GM19467 (cell line): ENCODE results near the gene ABHD16B.

Source experiments
- ATAC-seq: cut with Tn5 transposase; IDR thresholded peaks from one replicate; pipeline ENCODE4 v1.9.1; 2021; ENCODE audit warnings: mild to moderate bottlenecking, moderate library complexity; ENCODE audit not compliant: unreplicated experiment

Gene ABHD16B

DNA sequence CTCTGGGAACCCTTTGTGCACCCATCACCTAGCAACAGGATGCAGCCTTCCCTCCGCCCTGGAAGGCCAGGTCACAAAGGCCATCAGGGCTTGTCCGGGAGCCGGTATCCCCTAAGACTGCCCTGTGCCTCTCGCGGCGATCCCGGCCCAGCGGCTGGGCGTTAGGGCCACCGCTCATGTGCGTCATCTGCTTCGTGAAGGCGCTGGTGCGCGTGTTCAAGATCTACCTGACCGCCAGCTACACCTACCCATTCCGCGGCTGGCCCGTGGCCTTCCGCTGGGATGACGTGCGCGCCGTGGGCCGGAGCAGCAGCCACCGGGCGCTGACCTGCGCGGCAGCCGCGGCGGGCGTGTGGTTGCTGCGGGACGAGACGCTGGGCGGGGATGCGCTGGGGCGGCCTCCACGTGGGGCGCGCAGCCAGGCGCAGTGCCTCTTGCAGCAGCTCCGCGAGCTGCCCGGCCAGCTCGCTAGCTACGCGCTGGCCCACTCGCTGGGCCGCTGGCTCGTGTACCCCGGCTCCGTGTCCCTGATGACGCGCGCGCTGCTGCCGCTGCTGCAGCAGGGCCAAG, at the start of gene ABHD16B:
Gene ABHD16B, plus strand, starts transcription at position 134 of the 570 bp plus-strand sequence. Its CDS starts 43 bp downstream, at position 177.
- no peak for ATAC-seq

DNA sequence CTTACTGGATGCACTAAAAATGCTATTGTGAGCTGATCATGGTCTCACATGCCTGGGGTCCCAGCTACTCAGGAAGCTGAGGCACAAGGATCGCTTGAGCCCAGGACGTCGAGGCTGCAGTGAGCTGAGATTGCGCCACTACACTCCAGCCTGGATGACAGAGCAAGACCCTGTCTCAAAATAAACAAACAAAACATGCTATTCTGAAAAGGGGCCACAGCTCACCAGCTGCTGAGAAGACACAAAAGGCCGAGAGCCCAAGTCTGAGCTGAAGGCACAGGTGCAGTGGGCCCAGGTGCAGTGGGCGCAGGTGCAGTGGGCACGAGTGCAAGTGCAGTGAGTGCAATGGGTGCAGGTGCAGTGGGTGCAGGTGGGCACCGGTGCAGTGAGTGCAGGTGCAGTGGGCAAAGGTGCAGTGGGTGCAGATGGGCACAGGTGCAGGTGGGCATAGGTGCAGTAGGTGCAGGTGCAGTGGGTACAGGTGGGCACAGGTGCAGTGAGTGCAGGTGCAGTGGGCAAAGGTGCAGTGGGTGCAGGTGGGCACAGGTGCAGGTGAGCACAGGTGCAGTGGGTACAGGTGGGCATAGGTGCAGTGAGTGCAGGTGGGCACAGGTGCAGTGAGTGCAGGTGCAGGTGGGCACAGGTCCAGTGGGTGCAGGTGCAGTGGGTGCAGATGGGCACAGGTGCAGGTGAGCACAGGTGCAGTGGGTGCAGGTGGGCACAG, 46.2 kb upstream of the ABHD16B start:
- no peak for ATAC-seq

DNA sequence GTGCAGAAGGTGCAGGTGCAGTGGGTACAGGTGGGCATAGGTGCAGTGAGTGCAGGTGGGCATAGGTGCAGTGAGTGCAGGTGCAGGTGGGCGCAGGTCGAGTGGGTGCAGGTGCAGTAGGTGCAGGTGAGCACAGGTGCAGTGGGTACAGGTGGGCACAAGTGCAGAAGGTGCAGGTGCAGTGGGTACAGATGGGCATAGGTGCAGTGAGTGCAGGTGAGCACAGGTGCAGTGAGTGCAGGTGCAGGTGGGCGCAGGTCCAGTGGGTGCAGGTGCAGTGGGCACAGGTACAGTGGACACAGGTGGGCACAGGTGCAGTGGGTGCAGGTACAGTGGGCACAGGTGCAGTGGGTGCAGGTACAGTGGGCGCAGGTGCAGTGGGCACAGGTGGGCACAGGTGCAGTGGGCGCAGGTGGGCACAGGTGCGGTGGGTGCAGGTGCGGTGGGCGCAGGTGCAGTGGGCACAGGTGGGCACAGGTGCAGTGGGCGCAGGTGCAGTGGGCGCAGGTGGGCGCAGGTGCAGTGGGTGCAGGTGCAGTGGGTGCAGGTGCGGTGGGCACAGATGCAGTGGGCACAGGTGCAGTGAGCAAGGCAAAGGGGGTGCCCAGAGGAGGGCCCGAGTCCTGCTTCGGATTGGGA, 45.6 kb upstream of the ABHD16B start:
- no peak for ATAC-seq

DNA sequence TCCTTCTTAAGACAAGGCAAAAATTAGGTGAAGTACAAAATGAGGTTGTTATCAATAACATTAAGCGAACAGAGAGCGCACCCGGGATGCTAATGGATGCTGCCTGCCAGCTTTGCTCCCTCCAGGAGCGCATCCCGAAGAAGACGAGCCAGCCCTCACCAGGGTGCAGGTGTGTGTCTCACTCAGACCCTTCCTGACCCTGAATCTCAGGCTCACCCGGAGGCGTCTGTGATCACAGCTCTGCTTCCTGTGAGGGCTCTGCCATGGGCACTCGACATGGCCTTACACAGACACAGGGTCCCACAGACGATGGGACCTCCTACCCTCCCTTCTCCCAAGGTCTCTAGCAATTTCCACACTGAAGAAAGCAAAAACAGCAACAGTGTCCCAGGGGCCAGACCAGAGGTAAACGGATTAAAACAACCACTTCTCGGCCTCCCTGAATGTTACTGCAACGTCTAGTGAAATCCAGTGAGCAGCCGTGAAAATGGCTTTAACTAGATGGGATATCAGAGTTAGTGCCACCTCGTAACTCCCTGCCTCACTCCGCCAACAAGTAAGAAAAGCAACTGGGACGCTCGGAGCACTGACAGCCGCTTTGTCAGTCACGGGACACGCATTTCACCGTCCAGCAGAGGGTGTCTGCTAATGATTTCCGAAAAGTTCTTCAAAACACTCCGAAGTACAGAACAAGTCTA, 41.9 kb upstream of the ABHD16B start:
- no peak for ATAC-seq

DNA sequence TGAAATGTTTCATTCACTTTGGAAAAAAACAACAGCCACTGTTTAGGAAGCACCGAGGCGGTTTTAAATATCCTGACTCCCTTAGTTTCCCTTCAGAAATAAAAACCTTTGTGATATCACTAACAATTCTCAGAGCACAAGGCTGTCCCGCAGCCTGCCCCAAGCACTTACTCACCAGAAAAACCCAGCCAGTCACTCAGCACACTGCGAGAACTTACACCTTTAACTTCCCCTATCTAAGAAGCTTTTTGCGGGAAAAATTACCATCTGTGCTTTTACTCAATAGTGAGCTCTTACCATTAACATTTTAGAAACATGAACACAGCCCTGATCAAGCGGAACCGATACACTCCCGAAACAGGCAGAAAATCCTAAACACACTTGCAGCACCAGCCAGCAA, 39.5 kb upstream of the ABHD16B start:
- no peak for ATAC-seq

DNA sequence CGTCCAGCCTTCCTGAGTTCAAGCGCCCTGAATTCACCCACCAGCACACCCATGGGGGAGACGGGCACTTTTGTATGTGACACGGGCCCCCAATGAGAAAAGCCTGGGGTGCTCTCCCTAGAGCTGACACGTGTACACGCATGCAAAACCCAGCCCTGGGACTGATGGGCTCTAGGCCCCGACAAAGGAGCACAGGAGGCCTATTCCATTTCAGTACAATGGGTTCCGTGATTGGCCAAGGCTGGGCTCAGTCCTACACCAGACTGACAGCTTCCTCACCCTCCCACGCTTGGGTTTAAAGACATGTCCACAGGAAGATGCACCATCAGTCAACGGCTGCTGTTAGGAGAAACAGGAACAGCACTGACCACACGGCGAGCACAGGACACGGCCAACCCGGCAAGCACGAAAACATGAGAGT, 39.0 kb upstream of the ABHD16B start:
- no peak for ATAC-seq

DNA sequence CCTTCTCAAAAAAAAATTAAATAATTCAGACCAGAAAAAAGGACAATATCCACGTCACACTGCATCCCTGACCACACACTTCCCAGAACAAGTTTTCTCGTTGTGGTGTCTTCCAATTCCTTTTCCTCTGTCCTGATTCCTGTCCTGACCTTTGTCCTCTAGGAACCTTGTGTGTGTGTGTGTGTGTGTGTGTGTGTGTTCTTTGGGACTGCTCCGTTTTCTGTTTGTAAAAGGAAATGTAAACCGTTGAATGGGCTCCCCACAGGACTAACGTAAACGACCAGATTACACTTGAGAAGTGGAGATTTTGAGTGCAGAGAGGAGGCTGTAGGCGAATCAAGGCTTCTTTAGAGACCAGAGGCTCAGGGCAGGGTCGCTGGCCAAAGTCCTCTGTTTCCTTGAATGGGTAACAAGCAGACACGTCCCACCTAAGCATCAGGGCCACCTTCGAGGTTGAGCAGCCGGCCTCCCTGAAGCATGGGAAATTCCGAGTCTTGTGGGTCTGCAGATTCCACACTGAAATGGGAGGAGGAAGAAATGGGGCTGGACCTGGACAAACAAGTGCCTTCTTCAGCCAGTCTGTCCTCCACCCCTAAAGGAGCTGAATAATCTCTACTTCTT, 37.5 kb upstream of the ABHD16B start:
- no peak for ATAC-seq

DNA sequence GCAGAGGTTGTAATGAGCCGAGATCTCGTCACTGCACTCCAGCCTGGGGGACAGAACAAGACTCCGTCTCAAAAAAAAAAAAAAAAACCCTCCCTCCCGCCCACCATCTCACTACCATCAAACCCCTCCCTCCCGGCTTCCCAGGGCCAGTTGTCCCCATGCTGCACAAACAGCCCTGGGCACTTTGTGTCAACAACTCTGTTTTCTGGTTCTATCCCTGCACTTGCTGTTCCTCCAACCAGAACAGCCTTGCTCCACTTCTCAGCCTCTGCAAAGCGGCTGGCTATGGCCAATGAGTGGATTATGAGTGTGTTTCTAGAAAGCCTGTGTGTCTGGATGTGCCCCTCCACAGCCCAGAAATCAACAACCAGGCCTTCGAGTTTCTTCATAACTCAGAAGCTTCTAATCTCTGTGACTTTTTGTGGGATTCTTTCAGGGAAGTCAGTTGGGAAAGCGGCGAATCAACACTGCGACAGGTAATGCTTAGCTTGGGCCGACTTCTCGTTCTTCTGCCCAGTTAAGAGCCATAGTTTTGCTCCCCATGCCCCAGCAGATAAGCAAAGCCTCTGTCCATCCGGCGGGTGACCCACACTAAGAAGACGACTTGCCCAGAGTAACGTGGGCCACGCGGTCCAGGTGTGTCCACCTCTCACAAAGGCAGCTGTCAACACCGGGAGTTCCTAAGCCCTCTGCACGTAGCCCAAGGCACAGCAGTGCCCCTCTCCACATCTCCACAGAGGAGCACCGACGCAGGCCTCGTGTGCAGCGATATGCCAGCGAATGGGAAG, 35.8 kb upstream of the ABHD16B start:
- ATAC-seq, result no peak

DNA sequence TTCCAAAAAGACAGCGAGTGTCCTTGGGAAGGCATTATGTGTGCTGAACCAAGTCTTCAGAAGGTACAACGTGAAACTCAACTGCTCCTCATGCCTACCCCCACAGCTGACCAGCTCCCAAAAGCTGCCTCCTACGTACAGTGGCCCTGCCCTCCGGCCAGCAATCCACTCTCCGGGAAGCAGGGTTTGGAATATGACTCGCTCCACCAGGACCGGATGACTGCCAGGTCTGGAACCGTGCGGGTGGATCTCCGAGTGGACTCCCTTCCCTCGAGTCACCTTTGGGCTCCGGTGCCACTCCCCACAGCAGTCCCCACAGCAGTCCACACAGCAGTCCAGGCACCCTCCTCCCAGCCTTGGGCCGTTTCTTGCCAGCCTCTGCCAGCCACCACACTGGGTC, 34.5 kb upstream of the ABHD16B start:
- ATAC-seq, result no peak

DNA sequence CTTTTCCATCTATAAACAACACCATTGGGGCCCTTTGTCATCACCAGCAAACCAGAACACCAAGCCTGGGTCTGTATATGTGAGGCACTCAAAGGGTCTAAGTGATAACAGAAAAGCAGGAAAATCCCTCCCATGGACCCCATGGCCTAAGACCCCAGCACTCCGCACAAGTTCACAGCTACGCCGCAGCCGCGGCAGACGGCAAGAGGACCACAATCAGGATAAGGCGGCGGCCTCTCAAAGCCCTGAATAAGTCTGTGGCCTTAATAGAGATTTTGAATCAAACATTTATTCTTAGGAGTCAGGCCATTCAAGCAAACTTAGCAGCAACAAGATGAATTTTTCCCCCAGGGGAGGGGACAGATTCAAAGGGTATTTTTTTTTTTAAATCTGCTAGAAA, 33.2 kb upstream of the ABHD16B start:
- no peak for ATAC-seq

DNA sequence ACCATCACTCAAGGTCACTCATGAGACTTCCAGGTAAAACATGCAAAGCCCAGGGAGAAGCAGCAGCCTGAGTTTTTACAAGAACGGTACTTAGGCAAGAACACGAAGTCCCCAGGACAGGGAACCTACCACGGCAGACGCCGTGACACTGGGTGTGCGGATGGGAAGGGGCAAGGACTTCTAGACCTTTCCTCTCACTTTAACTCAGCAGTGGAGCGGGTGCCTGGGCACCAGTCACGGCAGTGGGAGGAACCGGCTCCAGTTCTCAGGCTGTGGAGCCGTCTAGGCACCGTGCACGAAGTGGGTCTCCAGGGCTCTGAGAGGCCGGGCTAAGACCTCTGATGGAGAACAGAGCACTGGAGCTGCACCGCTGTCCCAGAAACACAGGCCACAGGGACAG, 32.8 kb upstream of the ABHD16B start:
- ATAC-seq, result no peak

DNA sequence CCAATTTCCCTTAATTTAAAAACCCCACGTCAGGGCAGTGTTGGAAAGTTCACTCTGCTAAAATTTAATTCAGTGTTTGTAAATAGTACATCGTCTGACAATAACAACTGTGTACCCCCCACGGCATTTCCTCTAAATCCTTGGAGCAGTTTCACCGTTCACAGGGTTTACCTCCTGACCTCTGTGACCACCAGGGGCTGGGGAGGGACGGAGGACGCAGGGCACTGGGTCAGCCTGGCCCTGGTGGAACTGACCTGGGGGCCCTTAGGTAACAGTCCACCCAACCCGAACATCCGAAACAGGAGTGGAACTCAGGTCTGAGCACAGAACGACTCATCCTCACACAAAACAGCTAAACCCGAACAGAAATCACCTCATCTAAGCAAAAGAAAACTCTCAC, 32.3 kb upstream of the ABHD16B start:
- ATAC-seq, result no peak

DNA sequence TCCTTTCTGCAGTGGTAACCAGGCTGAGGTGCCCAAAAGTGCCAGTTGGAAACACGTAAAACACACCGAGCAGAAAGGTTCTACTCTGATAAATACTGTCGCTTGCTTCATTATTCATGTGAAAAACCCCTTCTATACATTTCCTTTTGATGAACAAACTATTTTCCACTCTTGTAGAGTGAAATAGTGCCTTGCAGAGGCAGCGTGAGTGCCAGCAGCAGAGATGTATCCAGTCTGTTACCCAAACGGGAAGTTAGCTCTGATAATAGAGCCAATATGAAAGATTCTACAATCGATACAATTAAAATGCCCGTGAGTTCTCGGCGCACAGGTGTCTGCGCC, 31.7 kb upstream of the ABHD16B start:
- no peak for ATAC-seq

DNA sequence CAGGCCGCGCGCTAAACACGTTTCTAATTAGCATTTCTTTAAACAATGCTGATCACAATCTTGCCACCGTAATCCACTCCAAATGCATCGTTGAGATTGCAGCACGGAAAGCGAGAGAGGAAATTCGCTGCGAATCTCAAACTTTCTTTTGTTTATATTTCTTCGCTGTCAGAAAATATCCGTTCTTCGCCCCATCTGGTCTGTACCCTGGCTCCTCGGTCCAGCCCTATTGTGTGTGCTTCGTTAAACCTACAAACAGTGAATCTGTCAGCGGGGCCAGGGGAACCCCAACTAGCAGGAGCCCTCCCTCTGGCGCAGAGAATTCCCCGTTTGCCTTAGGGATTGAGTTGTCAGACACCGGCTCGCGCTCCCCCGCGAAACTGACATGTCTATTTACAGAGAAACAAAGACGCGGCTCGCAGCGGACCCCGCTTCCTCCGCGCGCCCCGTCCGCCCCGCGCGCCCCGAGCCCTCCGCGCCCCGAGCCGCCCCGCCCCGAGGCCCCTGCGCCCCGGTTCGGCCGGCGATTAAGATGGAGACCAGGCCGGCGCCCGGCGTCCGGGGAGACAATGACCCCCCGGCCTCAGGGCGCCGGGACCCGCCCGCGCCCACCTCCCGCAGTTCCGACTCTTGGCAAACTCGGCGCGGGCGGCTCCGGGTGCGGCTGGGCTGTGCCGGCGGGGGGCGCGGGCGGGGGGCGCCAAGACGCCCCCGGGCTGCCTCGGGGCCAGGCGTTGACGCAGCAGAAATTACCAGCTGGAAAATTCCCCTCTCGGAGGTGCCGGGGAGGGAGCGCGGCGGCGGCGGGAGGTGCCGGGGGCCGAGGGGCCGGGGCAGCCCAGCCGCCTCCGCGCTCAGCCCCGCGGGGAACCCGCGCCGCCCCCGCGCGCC, 31.1 kb upstream of the ABHD16B start:
- no peak for ATAC-seq

DNA sequence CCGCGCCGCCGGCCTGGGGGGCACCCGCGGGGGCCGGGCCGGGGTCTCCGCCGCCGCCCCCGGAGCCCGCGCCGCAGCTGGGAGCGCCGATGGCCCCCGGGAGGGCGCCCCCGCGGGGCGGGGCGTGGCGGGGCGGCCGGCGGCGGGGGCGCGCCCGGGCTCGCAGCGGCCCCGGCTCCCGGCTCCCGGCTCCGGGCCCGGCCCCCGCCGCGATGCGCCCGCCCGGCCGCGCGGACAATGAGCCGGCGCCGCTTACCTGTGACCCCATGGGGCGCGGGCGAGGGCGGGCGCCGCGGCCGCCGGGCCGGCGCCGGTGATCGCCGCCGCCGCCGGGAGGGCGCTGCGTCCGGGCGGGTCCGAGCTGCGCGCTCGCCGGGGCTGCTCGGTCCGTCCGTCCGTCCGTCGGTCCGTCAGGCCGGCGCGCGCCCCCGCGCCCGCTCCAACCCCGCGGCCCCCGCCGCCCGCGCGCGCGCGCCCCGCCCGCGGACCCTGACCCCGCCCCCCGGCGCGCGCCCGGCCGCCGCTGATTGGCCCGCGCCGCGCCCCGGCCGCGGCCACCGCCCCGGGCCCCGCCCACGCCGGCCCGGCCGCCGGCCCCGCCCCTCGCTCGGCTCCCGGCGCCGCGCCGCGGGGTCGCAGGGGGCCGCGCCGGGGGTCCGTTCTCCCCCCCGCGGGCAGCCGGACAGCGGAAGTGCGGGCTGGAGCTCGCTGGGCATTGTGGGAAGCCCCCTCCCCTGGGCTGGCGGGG, 30.3 kb upstream of the ABHD16B start, which contains the start of gene ZBTB46:
Gene ZBTB46, minus strand, starts transcription at position 424 of the 748 bp plus-strand sequence. CDS start 40,507 bp downstream, outside the sequence.
- ATAC-seq, result no peak

DNA sequence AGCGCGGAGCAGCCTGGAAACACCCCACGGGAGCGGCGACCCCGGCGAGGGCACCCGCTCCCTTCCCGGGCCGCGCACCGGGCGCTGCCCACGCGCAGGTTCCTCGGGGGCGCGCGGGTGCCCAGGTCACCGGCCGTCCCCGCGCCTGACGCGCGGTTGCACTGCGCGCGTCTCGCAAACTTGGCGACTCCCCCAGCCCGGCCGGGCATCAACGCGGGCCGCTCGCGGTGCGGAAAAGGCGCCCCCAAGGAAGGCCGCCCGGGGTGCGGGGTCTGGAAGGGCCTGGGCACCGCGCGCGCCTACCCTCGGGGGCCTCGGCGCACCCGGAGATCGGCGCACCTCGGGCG, 29.7 kb upstream of the ABHD16B start:
- ATAC-seq, result no peak

DNA sequence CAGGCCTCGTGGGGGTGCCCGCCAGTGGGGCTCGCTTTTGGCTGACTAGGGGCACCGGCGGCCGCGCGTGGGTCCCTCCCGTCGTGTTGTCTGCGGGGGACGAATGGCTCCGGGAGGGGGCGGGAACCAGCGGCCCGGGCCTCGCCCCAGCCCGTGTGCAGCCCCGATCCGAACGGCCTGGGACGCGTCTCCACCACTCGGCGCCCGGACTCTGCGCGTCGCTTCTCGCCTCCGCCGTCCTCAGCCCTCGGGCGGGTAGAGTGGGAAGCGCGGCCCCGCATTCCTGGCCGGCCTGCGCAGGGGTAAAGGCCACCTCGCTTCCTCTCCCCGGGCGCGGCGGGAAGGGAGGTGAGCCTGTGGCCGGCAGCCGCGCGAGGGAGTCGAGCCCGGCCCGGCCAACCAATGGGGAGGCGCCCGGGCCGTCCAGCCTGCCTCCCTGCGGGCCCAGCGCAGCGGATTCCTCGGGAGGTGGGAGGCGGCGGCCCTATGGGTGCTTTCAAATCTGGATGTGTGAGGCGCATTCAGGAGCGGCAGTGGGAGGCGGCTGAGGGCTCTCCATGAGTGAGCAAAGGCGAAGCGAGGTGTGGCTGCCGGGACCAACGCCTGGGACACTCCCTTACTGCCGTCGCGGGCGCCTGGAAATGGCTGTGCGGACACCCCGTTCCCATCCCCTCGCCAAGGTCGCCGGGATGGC, 29.2 kb upstream of the ABHD16B start:
- ATAC-seq, result no peak

DNA sequence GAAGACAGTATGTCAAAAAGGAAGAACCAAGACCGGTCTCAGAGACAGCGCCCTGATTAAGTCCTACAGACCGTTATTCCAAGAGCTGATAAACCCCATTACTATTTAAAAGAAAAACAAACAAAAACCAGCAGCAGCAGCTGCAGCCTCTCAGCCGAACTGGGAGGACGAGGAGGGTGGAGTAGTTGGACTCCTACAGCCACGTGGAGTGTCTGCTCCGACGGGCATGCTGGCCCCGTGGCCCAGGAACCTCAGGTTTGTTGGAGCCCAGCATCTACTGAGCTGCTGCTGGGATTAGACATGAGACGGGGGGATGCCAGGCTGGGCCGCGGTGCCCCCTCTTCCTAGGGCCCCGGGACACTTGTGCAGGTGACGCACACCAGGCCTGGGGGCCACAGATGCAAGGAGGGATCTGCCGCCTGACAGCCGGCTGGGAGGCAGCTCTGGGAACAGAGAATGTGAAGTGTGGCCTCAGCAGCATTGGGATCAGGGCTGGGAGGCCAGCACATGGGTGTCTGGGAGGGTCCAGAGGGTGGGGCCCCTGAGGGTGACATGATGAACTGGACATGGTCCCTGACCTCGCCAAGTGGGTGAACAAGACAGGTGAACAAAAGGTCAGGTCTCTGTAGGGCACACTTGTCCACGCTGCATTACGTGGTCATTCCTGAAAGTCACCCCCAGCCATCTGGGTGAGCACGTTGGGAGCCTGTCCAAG, 27.4 kb upstream of the ABHD16B start:
- no peak for ATAC-seq
